Muscle of arm (tissue), 12 donors: ENCODE data around the gene ALB. TPM values are rescaled to one million over a fixed set of nuclear protein-coding genes. Genes with fewer than 3 reads are reported as not detected.

Experiments used
- DNase-seq: peaks from one replicate; pipeline ENCODE4 v3.0.0-alpha.2; 2013
- polyA plus RNA-seq, 12 donors: library from polyadenylated mRNA; unstranded; fragments of 120-200 nt; gene quantifications; one replicate each; pipeline ENCODE4 v1.2.1, GENCODE V29; 2013; ENCODE audit not compliant: insufficient read length in 12 of 12

The ALB gene
- polyA plus RNA-seq, 12 donors: 1.0 to 858 (median 12.9) TPM; not detected in 1

DNA sequence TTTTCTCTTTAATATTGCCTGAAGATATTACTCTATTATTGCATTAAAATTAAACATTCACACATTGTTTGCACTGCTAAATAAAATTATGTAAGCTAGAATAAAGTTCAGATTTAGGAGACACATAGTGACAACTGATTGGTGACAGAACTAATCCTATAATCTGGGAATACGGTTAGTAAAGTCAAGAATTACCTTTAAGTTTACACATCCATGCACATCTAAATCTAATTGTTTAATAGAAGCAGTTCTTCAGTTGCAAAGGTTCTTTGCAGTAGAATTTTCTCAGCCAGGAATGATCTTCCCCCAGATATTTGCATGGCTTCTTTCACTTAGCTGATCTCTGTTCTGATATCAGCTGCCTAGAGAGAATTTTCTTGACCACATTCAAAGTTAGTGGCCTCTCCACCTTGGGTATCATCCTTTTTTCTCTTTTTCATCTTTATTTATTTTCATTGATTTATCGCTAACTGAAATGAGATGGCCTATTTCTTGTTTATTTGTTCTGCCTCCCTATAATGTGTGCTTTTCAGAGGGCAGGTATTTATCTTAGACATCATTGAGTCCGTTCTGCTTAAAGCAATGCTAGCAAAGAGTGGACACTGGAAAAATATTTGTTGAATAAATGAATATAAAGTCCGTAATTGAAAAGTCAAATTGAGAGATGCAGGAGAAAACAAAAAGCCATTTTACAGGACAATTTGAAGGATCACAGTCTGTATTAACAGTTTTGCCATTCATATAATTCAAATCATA is 44.5 kb downstream of the ALB start:
- DNase-seq: no peak

GRCh38 chr4:73450398-73451004 is 46.4 kb downstream of the ALB start:
- DNase-seq: no peak

DNA sequence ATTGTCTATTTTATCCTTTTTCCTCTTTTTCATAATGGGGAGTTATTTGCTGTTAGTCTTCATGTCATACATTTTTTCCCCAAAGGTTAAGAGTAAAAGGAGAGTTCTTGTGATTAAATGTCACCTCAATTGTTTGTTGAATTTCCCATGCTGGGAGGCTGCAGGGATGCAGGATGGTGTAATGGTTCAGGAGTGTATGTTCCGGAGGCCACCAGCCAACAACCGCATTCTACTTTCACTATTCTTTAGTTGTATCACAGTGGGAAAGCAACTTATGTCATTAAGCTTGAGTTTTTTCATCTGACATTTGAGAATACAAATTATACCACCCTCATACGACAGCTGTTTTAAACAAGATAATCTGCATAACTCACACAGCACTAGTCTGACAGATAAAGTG is 47.3 kb downstream of the ALB start:
- DNase-seq: no peak

DNA sequence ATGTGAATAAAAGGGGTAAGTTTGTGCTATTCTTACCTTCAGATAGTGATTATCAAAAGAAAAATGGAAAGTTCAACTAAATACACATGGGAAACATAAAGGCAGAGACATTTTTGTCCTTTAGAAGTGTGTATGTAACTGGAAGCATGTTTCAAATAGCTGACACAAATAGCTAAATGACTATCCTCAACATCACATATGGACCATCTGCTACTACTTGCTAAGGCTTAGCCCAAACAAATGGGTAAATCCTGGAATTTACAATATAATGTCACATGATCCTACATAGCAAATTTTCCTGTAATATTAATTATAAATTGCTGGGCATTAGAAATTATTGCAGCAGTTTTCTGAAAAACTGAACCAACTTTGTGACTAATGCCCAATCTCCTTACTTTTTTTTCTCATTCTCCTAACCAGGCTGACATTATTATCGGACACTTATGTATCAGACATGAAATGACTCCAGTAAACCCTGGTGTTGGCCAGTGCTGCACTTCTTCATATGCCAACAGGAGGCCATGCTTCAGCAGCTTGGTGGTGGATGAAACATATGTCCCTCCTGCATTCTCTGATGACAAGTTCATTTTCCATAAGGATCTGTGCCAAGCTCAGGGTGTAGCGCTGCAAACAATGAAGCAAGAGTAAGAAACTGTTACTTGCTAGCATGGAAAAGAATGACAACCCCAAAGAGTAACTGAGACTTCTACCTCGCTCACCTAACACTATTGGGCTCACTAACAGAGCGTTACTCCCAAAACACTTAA is 48.1 kb downstream of the ALB start:
- no peak for DNase-seq

DNA sequence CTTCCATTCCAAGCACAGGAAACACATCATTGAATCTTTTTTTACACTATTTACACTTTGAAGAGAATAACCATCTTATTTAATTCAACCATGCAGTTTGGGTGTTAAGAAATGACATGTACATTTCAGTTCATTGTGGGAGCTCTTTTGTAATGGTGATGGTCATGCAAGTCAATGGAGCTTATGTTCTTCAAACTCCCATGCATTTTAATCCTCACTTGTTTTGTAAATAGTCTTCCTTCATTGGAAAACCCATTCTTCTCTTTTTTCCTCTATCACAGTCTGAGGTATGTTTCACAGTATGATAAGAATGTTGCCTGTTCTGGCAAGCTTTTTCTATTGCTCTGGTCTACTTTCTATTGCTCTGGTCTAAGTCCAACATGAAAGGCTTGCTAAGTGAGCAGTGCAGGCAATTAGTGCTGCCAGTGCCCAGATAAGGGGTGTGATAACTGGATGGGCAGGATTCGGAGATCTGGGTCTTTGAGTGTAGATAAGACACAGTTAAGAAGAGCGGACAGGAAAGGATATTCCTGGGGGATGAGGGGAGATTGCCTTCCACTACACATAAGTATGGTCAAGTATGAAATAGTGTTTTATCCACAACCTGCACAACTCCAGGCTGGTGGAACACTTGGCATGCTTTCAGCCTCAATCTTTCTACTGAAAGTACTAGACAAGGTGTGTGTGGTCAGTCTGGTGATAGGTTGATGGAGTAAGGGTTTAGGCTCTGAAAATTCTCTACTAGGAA is 49.0 kb downstream of the ALB start:
- no peak for DNase-seq

DNA sequence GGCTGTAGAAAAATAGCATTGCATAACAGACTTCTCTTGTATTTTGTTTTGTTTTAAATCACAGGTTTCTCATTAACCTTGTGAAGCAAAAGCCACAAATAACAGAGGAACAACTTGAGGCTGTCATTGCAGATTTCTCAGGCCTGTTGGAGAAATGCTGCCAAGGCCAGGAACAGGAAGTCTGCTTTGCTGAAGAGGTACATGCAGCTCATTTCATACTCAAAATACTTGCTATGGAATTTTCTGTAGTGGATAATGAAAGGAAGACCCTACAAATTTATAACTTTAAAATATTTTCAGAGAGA is 49.6 kb downstream of the ALB start:
- no peak for DNase-seq

DNA sequence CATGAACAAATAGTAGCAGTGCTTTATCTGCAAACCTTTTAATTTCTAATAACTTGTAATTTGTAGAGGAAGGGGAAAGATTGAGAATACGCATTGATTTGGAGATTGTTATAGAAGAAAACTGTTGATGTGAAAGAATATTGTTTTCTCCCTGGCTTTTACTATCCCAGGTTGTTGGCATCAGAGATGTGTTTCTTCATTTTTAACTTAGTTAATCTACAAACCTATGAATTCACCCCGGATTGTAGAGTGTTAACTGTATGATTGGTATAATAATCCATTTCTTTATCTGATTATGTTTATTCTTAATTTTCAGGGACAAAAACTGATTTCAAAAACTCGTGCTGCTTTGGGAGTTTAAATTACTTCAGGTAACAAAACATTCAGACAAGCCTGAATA is 50.8 kb downstream of the ALB start:
- DNase-seq: no peak

GRCh38 chr4:73456177-73457022 is 52.3 kb downstream of the ALB start:
- DNase-seq: no peak

DNA sequence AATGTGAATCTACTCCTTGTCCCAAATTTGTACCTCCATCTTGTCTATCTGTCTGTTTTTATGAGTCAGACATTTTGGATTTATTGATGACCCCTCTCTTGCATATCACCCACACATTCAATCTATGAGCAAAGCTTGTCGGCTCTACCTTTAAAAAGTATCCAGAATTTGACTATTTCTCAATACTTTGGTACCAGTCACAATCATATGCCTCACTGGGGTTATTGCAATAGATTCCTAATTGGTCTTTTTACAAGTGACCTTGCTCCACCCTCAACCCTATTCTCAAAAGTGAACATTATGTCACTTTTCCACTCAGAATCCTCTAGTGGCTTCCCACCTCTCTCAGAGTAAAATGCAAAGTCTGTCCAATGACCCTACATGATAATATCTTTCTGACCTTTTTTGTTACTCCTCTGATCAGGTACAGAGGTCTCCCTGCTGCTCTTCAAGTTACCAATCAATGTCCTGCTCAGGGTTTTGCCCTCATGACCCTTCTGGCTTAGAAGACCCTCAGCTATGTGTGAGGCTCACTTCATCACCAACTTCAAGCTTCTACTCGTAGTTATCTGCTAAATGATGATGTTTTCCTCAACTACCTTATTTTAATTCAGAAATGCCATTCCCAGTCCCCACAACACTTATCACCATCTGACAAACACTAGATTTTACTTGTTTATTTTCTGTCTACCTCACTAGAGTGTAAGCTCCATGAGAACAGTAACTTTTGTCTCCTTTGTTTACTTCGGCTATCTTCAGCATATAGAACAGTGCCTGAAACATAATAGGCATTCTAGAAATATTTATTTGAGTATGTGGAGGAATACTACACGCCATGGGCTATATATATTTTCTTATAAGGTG is 54.3 kb downstream of the ALB start:
- DNase-seq: no peak

DNA sequence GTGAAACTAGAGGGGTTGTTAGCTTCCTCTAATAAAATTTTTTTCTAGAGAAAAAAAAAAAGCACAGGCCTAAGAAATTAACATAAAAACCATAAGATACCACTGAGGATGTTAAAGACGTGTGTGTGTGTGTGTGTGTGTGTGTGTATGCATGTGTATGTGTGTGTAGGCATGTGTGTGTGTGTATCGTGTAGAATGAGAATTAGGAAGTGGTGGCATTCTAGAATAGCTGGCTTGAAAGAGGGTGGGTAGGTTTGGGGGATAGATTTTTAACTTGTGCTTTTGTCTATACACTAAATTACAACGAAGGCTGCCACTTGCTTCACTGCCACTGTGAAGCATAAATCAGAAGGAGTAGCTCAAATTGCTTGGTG is 54.9 kb downstream of the ALB start:
- no peak for DNase-seq

DNA sequence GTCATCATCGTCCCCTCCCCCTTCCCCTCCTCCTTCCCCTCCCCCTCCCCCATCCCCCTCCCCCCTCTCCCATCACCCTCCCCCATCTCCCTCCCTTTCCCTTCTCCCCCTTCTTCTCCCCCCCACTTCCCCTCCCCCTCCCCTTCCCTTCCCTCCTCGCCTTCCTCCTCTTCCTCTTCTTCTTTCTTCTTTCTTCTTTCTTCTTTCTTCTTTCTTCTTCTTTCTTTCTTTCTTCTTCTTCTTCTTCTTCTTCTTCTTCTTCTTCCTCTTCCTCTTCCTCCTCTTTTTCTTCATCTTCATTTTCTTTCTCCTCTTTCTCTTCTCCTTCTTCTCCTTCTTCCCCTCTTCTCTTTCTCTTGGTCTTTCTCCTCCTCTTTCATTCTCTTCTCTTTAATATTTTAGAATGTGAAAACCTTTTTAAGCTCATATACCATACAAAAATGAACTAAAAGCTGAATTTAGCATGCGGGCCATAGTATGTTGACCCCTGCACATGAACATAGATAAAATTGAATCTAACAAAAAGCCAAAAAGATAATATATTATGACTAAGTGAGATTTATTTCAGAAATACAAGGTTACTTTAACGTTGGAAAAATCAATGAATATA is 56.9 kb downstream of the ALB start:
- DNase-seq: no peak

- no peak for DNase-seq
Measured at GRCh38 chr4:73468170-73468569, 64.1 kb downstream of the ALB start.

DNA sequence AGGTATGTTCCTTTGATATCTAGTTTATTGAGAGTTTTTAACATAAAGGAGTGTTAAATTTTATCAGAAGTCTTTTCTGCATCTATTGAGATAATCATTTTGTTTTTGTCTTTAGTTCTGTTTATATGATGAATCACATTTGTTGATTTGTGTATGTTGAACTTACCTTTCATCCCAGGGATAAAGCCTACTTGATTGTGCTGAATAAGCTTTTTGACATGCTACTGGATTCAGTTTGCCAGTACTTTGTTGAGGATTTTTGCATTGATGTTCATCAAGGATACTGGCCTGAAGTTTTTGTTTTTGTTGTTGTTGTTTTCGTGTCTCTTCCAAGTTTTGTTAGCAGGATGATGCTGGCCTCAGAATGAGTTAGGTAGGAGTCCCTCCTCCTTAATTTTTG is 66.6 kb downstream of the ALB start:
- DNase-seq: no peak

Other genes with a start within 250 kb of the ALB start
- 10 to 100 TPM in 11 of 12 donors, not detected in 1; 47.6 to 71.0 (median 55.5) TPM for gene ANKRD17, start 145.5 kb upstream of the ALB start, polyA plus RNA-seq
- 100 to 1,000 TPM in 1 of 12 donors, 10 to 100 TPM in 3, 1 to 10 TPM in 5, under 1 TPM in 2, not detected in 1; 0.71 to 134 (median 2.6) TPM for gene AFP, start 31.9 kb downstream of the ALB start, polyA plus RNA-seq
- gene AFM, start 77.5 kb downstream of the ALB start, polyA plus RNA-seq: under 1 TPM in 4 of 12 donors, not detected in 8; 0.08 to 0.22 (median 0.11) TPM
- 1 to 10 TPM in 2 of 12 donors, under 1 TPM in 8, not detected in 2; 0.05 to 1.7 (median 0.31) TPM for gene RASSF6, start 216.1 kb downstream of the ALB start, polyA plus RNA-seq